Endothelial cell of hepatic sinusoid (primary cell): Measurements from ENCODE around the gene ZBTB25.

ENCODE experiments used
- in situ Hi-C: cut with HindIII; loops from 2 replicates; pipeline ENCODE4 v1.10.0; 2017; ENCODE audit warnings: low sequenced_read_pairs

Gene ZBTB25

DNA sequence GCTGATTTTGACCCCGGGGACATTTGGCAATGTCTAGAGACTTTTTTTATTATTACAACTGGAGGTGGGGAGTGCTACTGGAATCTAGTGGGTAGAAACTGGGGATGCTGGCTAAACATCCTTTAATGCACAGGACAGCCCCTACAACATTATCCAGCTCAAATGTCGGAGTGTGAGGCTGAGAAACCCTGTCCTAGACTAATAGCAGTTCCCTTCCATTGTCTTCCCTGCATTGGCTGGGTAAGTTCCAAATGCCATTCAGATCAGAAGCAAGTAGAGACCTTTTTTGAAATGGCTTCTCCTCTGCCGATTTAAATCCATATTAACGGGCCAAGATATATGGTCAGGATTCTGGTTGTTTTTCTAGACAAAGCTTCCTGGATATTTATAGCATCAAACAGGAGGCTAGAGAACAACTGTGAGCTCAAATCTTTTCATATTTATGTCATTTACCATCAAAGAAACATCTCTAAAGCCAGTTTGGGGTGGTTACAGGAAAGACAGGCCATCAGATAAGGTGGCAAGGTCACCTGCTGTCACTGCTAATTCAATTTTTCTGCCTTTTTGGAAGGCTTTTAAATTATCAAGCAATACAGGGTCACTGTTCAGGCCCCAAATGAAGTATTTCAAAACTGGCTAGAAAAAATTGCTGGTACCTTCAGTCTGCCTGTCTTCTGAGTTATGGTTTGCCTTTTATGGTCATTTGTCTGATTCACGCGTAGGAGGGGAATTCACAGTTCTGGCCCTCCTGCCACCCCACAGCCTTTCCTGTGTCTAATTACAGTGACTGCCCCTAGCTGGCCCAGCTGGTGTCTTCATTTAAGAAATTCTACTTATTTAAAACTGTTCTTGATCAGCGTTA lies 58.4 kb downstream of the ZBTB25 start:
- in situ Hi-C loops: no loop called here

DNA sequence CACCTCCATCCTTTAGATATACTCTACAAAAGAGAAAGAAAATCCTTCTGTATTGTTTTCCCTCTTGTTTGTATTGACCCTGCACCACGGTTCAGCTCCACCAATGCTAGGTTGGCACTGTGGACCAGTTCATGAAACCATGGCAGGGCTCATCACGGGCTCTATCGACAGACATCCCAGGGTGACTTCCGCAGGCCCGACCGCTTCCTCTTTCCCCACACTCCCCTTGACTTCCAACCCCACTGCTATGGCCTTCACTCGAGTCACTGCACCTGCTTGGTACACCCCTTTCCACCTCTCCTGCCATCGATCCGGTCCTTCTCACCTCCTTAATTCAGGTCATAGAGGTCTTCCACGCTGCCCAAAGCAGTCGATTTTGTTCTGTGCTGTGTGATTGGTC lies 59.5 kb downstream of the ZBTB25 start:
- in situ Hi-C loops: no loop called here

GRCh38 chr14:64442300-64442988 lies 61.2 kb downstream of the ZBTB25 start:
- in situ Hi-C loops: no loop called here

- in situ Hi-C loops: no loop called here
Observed at GRCh38 chr14:64440494-64440893, 63.1 kb downstream of the ZBTB25 start.

GRCh38 chr14:64439141-64439540 lies 64.5 kb downstream of the ZBTB25 start:
- in situ Hi-C loops: no loop called here

DNA sequence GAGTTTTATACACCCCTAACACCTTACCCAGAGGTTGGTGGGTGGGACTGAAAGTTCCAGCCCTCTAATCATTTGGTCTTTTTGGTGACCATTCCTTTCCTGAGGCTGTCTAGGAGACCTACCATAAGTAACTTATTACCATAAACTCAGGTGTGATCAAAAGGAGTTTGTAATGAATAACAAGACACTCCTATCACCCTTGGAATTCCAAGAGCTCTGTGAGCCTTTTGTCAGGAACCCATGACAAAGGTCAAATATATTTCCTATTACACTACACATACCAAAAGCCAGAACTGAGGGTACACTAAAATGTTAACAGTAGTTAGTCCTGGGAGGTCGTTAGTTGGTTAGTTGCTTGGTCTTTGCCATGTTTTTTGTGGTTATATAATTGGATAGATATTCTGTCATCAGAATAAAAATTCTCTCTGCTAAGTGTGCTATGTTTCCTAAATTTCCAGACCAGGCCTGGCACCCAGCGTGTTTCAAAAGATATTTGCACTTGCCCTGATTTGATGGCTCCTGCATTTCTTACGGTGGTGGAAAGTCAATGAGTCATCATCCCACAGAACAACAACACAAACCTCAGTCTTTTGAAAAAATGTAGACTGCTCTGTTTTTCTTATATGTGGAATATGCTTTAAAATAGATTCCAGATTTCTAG lies 65.3 kb downstream of the ZBTB25 start:
- in situ Hi-C loops: no loop called here

GRCh38 chr14:64434528-64434927 lies 69.1 kb downstream of the ZBTB25 start:
- in situ Hi-C loops: loop anchor here (5.0 kb wide), 1 partner anchor 42 kb away; no protein-coding TSS in a partner anchor

- in situ Hi-C loops: no loop called here
Observed at GRCh38 chr14:64423987-64424386, 79.7 kb downstream of the ZBTB25 start.

DNA sequence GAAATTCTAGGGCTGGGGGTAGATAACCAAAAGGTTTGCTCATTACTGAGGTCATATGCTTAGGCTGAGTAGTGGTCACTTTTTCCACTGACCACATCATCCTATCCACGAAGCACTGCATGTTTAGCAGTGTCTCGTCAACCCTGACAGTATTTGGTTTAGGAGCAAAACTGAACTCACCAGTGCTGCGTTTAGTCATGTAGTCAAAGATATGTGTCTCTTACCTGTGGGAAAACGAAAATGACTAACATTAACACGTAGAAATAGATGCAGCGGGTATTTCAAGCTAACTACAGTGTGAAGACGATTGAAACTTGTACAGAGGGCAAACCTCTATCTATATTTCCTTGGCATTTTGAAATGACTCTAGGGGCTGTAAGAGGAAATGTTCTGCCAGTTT lies 80.9 kb downstream of the ZBTB25 start:
- in situ Hi-C loops: no loop called here

DNA sequence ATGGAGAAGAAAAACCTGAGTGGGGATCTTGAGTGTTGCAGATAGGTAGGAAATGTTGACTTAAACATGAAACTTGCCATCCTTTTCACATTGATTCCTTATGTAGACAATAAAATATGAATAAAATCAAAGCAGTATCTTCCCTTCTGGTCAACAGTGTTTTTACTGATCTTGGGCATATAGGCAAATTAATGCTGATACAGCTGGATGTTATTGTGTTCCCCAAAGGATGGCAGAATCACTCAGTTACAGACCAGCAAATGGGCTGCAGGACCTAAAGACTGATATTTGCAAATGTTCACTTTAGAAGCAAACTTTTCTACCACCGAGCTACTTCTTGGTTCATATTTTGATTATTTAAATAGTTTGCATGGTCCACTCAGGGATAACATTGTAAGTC lies 81.6 kb downstream of the ZBTB25 start:
- in situ Hi-C loops: no loop called here

DNA sequence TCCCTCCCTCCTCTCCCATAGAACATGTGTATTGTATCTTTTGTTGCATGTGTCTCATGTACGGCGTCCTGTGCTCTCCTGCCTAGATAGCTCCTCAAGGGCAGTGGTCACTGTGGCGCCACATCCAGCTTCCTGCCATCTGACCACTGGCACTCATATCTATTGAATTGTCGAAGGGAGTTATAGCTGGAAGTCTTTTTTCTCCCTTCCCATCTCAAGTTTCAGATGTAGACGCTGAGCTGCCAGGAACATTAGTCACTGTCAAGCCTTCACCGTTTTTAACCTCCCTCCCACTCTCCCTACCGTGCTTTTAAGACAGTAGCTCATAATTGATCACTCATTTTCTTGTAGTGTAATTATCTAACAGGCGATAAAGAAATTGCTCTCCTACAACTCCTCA lies 82.5 kb downstream of the ZBTB25 start:
- in situ Hi-C loops: no loop called here

DNA sequence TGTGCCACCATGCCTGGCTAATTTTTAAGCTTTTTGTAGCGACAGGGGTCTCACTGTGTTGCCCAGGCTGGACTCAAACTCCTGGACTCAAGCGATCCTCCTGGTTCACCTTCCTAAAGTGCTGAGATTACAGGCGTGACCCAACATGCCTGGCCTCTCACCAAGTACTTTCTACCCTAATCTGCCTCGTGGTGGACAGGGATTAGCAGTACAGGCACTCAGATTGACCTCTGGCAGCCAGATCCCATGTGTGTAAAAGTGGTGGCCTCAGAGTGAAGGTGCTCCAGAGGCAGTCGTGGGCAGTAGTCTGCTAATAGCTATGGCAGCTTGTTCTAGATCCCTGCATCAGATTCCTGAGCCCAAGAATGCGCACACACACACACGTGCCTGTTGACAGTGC lies 84.6 kb downstream of the ZBTB25 start:
- in situ Hi-C loops: no loop called here

DNA sequence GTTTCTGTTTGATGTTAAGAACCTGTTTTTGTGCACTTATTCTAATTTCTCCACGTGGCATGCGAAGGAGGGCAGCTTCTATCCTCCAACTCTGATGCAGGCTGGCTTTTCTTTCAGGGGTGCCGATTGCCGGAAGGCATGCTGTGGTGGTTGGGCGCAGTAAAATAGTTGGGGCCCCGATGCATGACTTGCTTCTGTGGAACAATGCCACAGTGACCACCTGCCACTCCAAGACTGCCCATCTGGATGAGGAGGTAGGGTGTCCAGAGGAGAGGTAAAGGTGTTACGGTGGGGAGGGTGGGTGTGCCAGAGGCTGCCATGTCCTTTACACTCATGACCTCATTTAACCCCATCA lies 85.9 kb downstream of the ZBTB25 start:
- in situ Hi-C loops: no loop called here

- in situ Hi-C loops: no loop called here
Observed at GRCh38 chr14:64417055-64417770, 86.4 kb downstream of the ZBTB25 start.

DNA sequence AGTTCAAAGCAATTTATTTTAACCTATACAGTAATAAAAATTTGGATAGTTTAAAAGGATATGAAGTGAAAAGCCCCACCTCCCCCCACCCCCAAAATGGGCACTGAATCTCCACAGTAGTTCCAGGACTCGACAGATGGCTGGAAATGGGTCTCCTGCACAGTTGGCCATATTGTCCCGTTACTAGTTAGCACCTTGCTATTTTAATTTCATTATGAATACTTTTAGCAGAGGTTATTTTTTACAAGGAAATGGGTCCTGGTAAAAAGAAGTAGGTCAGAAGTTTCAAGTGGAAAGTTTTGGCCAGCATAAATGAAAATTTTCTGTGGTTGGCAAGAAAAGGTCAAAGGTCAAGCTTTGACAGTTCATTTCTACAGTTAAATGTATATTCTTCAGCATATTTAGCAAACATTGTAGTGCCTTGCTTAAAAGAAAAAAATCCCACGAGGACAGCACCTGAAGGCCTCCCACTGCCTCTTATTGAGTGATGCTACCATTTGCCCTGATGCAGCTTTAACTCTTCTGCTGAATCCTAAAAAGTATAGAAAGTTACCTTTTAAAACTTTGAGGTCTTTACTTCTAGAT lies 87.2 kb downstream of the ZBTB25 start:
- in situ Hi-C loops: no loop called here

- in situ Hi-C loops: no loop called here
Observed at GRCh38 chr14:64412237-64412636, 91.4 kb downstream of the ZBTB25 start.

DNA sequence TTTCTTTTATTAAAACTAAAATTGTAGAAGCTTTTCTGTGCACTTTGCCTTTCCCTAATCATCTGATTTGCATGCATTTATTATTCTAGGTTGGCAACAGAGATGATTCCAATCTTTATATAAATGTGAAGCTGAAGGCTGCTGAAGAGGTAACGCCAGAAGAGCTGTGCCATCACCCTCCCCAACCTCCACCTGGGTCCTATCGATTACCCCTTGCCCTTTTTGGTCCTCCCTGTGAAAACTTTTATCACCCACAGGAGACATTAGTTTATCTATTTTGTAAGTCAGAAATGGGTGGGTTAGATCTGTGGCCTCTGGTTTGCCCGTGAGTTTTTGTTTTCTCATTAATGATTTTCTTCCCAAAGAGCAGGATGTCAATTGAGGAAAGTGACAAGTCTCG lies 92.6 kb downstream of the ZBTB25 start:
- in situ Hi-C loops: no loop called here

GRCh38 chr14:64410084-64410774 lies 93.4 kb downstream of the ZBTB25 start:
- in situ Hi-C loops: no loop called here

- in situ Hi-C loops: no loop called here
Observed at GRCh38 chr14:64409126-64409920, 94.3 kb downstream of the ZBTB25 start.
